ENCODE results near the gene SLC1A4.
"Not testable (repeated sequence)": the region's sequence is repeated elsewhere in the genome, so short reads cannot be mapped to it uniquely, and the experiment has no call there.

Gene SLC1A4

GRCh38 chr2:64966017-64966416 lies 23.2 kb upstream of the SLC1A4 start:
- no peak for DNase-seq

GRCh38 chr2:64966839-64967238 lies 22.4 kb upstream of the SLC1A4 start:
- no peak for DNase-seq

GRCh38 chr2:64967601-64968000 lies 21.6 kb upstream of the SLC1A4 start:
- DNase-seq, result no peak

GRCh38 chr2:64969086-64969485 lies 20.1 kb upstream of the SLC1A4 start:
- not testable (repeated sequence) for DNase-seq

- no peak for DNase-seq
These were observed 18.7 kb upstream of the SLC1A4 start for GRCh38 chr2:64970495-64970894.

- no peak for DNase-seq
These were observed 16.8 kb upstream of the SLC1A4 start for GRCh38 chr2:64972426-64972825.

- DNase-seq, result no peak
These were observed 16.3 kb upstream of the SLC1A4 start for GRCh38 chr2:64972876-64973275.

GRCh38 chr2:64975232-64975821 lies 13.9 kb upstream of the SLC1A4 start:
- no peak for DNase-seq

GRCh38 chr2:64976276-64976675 lies 12.9 kb upstream of the SLC1A4 start:
- DNase-seq, result no peak

GRCh38 chr2:64978514-64979268 lies 10.5 kb upstream of the SLC1A4 start:
- no peak for DNase-seq

GRCh38 chr2:64979744-64980143 lies 9.5 kb upstream of the SLC1A4 start:
- no peak for DNase-seq

GRCh38 chr2:64980183-64980582 lies 9.0 kb upstream of the SLC1A4 start:
- DNase-seq, result no peak

- DNase-seq, result no peak
These were observed 6.8 kb upstream of the SLC1A4 start for GRCh38 chr2:64982311-64982857.

GRCh38 chr2:64982932-64983331 lies 6.3 kb upstream of the SLC1A4 start:
- DNase-seq, result no peak

GRCh38 chr2:64985447-64985846 lies 3.8 kb upstream of the SLC1A4 start:
- no peak for DNase-seq

GRCh38 chr2:64987001-64987955 lies 1.9 kb upstream of the SLC1A4 start:
- DNase-seq, result no peak

- DNase-seq, result peak; percentile 81
These were observed 1.2 kb upstream of the SLC1A4 start for GRCh38 chr2:64987956-64988419.

GRCh38 chr2:64988420-64989125 lies 626 bp upstream of the SLC1A4 start:
- no peak for DNase-seq

- no peak for DNase-seq
These were observed 899 bp downstream of the SLC1A4 start for GRCh38 chr2:64989982-64990614.

GRCh38 chr2:64990876-64991275 lies 1.7 kb downstream of the SLC1A4 start:
- no peak for DNase-seq

GRCh38 chr2:64992218-64992617 lies 3.0 kb downstream of the SLC1A4 start:
- DNase-seq, result no peak

- no peak for DNase-seq
These were observed 3.8 kb downstream of the SLC1A4 start for GRCh38 chr2:64992990-64993389.

Measured in GF-D8 (cell line).